NCI-H146 (cell line): Measurements from ENCODE around the gene BMERB1.

ENCODE experiments used
- DNase-seq: peaks from one replicate; lab custom pipeline; 2025; lab: John Stamatoyannopoulos, UW

BMERB1 gene

GRCh38 chr16:15616012-15616411 lies 181.6 kb downstream of the BMERB1 start:
- DNase-seq, result no peak

DNA sequence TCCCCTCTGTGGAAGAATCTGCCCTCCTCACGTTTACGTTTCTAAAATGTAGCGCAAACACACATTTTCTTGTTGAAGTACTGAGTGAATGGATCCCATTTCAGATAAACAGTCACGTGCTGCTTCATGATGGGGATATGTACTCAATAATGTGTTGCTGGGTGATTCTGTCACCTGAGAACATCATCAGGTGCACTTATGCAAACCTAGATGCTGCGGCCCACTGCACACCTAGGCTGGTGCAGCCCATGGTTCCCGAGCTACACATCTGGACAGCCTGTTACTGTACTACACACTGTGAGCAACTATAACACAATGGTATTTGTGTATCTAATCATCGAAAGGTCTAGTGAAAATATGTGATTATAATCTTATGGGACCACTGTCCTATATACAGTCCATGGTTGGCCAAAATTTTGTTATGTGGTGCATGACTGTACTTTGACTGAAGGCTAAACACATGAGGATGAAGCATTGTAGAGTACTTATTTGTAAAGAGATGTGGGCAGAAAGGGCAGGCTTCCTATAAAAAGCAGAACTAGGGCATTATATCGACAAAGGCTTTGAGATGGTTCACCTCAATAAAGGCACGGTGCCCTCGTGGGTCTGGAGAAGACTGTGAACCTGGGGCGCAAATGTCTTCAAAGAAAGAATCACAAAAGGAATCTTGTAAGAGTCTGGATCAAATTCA lies 182.2 kb downstream of the BMERB1 start:
- no peak for DNase-seq

DNA sequence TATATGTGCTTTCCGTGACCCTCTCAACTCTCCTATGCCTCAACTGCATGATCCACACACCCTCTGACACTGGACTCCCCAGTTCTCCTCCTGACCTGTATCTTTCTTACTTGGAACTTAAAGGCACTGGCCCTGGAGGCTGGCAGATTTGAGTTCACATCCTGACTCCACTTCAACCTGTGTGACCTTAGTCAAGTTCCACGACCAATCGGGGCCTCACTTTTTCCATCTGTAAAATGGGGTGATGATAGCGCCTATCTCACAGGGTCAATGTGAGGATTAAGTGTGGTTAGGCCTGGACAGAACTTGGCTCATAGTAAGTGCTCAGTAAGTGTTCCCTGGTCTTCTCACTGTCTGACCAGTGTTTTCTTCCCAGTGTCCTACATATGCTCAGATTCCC lies 183.5 kb downstream of the BMERB1 start:
- no peak for DNase-seq

- DNase-seq, result no peak
Observed at GRCh38 chr16:15618392-15618791, 184.0 kb downstream of the BMERB1 start.

- no peak for DNase-seq
Observed at GRCh38 chr16:15620611-15621195, 186.3 kb downstream of the BMERB1 start.

DNA sequence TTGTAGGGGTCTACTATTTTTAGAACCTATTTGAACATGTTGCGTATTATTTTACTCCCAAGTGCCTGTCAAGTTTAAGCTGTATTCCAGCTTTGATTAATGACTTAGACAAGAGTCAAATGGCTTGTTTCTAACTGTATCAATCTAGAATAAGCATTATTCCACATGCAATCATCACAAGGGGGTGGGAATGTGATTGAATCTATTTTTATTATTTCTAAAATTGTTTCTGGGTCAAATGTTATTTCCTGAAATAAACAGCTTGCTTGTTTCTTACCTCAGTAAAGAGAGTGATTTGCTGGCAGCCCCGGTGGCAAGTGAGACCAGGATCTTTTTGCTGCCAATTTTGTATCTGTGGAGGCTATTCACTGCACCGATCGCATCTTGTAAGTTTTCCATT lies 187.1 kb downstream of the BMERB1 start:
- DNase-seq, result no peak

- no peak for DNase-seq
Observed at GRCh38 chr16:15621889-15622288, 187.5 kb downstream of the BMERB1 start.

DNA sequence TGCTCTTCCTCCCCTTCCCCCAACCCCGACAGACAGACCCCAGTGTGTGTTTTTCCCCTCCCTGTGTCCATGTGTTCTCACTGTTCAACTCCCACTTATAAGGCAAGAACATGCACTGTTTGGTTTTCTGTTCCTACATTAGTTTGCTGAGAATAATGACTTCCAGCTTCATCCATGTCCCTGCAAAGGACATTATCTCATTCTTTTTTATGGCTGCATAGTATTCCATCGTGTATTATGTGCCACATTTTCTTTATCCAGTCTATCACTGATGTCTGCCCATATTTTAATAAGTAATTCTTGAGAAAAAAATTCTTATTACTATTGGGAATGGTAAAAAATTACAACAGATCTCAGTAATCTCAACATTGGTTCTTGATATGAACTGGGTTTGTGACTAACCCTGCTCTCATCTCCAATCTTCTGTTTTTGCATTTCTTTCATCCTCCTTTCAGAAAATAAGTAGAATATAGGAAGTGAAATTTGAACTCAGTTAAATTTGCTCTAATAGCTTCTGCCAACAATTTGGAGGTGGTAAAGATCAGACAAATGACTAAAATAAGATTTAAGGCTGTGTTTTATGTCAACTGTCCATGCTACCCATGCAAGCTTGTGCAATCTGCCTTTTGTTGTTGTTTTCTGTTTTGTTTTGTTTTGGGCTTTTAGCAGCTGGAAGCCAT lies 197.5 kb downstream of the BMERB1 start:
- no peak for DNase-seq

GRCh38 chr16:15635926-15636325 lies 201.5 kb downstream of the BMERB1 start:
- DNase-seq, result no peak

GRCh38 chr16:15636392-15636873 lies 202.0 kb downstream of the BMERB1 start:
- no peak for DNase-seq
